ENCODE data around the gene KHNYN. TPM values are rescaled to one million over a fixed set of nuclear protein-coding genes. Genes with fewer than 3 reads are reported as not detected.

The KHNYN gene
- total and polyA plus RNA-seq, 9 donors = 35.1 to 84.8 (median 65.2) TPM

DNA sequence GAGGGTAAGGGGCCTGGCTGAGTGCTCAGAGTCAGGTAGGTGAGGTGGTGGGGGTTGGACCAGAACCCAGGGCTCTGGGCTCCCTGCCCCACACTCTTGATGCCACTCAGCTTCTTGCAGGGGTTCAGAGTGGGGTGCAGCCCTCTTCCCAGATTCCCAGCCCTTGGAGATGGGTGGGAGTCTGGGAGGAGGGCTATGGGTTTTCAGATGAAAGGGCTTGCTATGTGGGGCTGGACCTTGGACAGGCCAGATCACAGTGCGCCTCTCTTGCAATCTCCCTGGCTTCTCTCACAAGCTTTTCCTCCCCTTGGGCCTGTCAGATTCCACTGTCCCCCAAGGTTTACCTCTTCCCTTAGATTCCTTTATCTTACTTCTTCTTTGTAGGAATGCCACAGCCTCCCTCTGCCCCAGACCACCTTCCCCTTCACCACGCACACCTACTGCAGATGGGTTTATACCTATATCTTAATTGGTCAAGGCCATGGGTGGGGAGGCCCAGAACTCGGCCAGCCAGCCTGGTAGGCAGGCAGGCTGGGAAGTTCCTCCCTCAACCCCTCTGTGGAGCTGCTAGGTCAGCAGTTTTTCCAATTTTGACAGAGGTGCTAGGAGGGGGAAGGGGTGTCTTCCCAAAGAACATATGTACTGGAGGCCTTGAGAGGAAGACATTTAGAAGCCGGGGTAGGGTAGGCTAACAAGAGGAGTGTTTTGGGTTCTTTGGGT, 29.6 kb upstream of the KHNYN start:
- no peaks in the 10 kb centered on the region for H3K36me3 ChIP-seq
- DNase-seq = peak in 2 of 5 donors; percentile 37 to 44
- peaks cover 27% of the 10 kb centered on the region for H3K4me1 ChIP-seq (ENCODE audit: insufficient read depth)
- no peak for TF ChIP-seq POLR2A (IDR thresholded peaks at IDR 0.05)
- no peak for TF ChIP-seq EP300 (IDR thresholded peaks at IDR 0.05)
- TF ChIP-seq, protein P1, sequence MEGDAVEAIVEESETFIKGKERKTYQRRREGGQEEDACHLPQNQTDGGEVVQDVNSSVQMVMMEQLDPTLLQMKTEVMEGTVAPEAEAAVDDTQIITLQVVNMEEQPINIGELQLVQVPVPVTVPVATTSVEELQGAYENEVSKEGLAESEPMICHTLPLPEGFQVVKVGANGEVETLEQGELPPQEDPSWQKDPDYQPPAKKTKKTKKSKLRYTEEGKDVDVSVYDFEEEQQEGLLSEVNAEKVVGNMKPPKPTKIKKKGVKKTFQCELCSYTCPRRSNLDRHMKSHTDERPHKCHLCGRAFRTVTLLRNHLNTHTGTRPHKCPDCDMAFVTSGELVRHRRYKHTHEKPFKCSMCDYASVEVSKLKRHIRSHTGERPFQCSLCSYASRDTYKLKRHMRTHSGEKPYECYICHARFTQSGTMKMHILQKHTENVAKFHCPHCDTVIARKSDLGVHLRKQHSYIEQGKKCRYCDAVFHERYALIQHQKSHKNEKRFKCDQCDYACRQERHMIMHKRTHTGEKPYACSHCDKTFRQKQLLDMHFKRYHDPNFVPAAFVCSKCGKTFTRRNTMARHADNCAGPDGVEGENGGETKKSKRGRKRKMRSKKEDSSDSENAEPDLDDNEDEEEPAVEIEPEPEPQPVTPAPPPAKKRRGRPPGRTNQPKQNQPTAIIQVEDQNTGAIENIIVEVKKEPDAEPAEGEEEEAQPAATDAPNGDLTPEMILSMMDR (IDR thresholded peaks at IDR 0.05) = no peak
- 13 to 18% (median 17%) methylated on average over 4 of the region's 4 CpGs for WGBS, 3 donors
- peak overlapping the region; percentile 77 for H3K4me3 ChIP-seq
- H3K27me3 ChIP-seq = no peaks in the 10 kb centered on the region
- no peaks in the 10 kb centered on the region for H3K9me3 ChIP-seq
- peak overlapping the region; percentile 31 to 77 for H3K27ac ChIP-seq
- intact Hi-C loops (cut with DNase I) = loop anchor here (2.0 to 5.0 kb wide), 3 partner anchors 33 to 37 kb away; partner anchors contain the start of gene NFATC4 (in 3 of the 4)

DNA sequence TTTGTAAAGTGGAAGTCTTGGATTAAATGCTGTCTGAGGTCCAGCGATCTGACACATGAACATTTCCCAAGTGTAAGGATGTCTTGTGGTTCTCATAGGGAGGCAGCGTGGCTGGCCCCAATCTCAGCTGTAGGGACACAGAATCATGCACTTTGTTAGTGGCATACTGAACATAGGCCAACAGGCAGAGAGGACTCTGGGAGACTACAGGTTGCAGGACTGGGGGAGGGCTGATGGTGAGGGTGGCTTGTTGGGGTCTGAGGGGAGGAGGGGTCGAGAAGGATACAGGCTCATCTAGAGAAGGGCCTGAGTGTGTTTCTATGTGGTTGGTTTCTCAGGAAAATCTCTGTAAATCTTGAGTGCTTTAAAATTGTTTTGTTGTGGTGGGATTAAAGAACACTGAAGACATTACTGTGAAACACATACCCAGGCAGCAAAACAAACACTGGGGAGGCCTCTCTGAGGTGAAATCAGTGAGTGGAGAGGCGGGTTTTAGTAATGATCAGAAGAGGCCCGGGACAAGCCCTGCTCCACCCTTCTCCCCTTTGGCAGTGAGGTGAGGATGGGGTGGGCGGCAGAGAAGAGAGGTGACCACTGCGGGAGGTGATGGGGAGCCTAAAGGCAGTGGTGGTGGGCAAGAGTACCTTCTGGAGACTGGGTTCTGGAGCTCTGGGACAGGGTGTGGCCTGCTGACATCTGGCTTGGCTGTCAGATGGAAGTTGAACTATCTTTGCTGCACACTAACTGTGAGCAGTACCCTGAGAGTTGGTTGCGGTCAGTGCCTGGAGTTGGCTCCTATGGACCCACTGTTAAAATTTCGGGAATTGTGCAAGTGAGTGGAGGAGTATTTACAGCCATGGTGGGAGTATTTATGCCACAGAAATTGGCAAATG, 27.7 kb upstream of the KHNYN start:
- 36 to 52% (median 41%) methylated on average over 9 of the region's 9 CpGs for WGBS, 3 donors
- peaks cover 31% of the 10 kb centered on the region for H3K4me1 ChIP-seq (ENCODE audit: insufficient read depth)
- intact Hi-C loops (cut with DNase I) = loop anchor here (2.0 to 5.0 kb wide), 3 partner anchors 31 to 35 kb away; partner anchors contain the start of gene NFATC4 (in 3 of the 4)

DNA sequence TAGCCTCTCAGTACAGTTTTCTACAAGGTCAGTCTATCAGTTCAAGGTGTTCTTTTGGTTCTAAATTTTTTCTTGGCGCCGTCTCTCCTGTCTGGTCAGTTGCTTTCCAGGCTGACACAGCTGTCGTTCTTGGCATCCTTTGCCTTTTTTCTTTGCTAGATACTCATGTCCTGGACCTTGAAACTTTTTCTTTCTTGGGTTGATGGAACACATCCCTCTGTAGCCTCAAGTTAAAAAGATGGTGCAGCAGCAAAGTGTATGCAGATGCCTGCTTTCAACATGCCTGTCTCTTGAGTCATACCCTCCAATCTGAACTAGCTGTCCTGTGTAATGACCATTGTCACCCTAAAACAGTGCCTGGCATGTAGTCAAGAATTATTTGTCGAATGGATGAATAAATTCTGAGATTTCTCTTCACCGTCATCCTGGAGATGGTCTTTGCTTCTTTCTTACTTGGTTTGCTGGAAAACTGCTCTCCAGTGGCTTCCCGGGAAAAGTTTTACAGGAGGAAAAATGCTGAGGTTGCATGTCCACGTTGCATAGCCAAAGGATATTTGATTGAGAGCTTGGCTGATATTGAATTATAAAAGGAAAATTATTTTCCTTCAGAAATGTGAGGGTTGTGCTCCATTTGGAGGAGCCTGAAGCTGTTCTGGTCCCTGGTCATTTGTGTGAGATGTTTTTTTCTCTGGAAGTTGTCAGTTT, 26.3 kb upstream of the KHNYN start:
- Histone ChIP-seq H3K9me3 (no peaks in the 10 kb centered on the region), H3K4me3 (no peak overlapping the region), H3K27ac (peak overlapping the region in 1 of 2 donors; percentile 37), H3K36me3 (no peaks in the 10 kb centered on the region), H3K4me1 (ENCODE audit: insufficient read depth) (peaks cover 23% of the 10 kb centered on the region), H3K27me3 (no peaks in the 10 kb centered on the region)
- WGBS, 3 donors = 4 to 11% (median 8%) methylated on average over 7 of the region's 7 CpGs
- intact Hi-C loops (cut with DNase I) = loop anchor here in 3 of 4 donors (5.0 kb wide), 2 partner anchors 34 to 36 kb away; partner anchors contain the start of gene NFATC4 (in 3 of the 3)
- DNase-seq = peak; percentile 63 to 76 (median 69)
- no peak for TF ChIP-seq EP300 (IDR thresholded peaks at IDR 0.05)
- TF ChIP-seq, protein P1 (IDR thresholded peaks at IDR 0.05) = no peak
- TF ChIP-seq POLR2A (IDR thresholded peaks at IDR 0.05) = no peak

More for the DNA sequence above, 27.7 kb upstream of the KHNYN start:
- H3K9me3 ChIP-seq = no peaks in the 10 kb centered on the region
- peak overlapping the region in 1 of 2 donors; percentile 77 for H3K27ac ChIP-seq
- H3K27me3 ChIP-seq = no peaks in the 10 kb centered on the region
- no peaks in the 10 kb centered on the region for H3K36me3 ChIP-seq
- peak in 1 of 5 donors; percentile 33 for DNase-seq
- TF ChIP-seq, protein P1 (IDR thresholded peaks at IDR 0.05) = no peak
- TF ChIP-seq POLR2A (IDR thresholded peaks at IDR 0.05) (no peak), EP300 (IDR thresholded peaks at IDR 0.05) (no peak)
- H3K4me3 ChIP-seq = no peak overlapping the region

DNA sequence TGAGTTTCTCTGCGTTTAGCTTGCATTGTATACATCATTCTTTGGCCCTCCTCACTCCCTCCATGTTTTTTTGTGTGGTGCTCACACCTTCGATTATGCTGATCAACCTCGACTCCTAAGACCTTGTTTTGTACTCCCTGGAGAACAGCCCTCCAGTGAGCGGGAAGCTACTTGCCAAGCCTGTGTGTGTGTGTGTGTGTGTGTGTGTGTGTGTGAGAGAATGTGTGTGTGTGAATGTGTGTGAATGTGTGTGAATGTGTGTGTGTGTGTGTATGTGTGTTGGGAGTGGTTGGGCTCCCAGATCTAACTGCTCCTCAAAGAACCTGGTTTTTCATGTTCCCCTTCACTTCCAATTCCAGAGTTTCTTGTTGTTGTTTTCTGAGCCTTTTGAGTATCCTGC, 24.9 kb upstream of the KHNYN start:
- 41 to 52% (median 47%) methylated on average over 4 of the region's 4 CpGs for WGBS, 3 donors
- no peaks in the 10 kb centered on the region for H3K9me3 ChIP-seq
- H3K27ac ChIP-seq = peak overlapping the region in 1 of 2 donors; percentile 37
- no peak overlapping the region for H3K4me3 ChIP-seq
- H3K4me1 ChIP-seq (ENCODE audit: insufficient read depth) = peaks cover 26% of the 10 kb centered on the region
- intact Hi-C loops (cut with DNase I) = loop anchor here in 3 of 4 donors (5.0 kb wide), 2 partner anchors 32 to 38 kb away; partner anchors contain the start of gene NFATC4 (in 3 of the 3)
- no peaks in the 10 kb centered on the region for H3K27me3 ChIP-seq
- peak in 2 of 5 donors; percentile 18 to 23 for DNase-seq
- no peaks in the 10 kb centered on the region for H3K36me3 ChIP-seq
- TF ChIP-seq EP300 (IDR thresholded peaks at IDR 0.05) (no peak), POLR2A (IDR thresholded peaks at IDR 0.05) (no peak)
- TF ChIP-seq, protein P1 (IDR thresholded peaks at IDR 0.05) = no peak

Measured in ovary (tissue), 9 donors.